ENCODE results near the gene ST6GAL1.
"Not testable (repeated sequence)": the region's sequence is repeated elsewhere in the genome, so short reads cannot be mapped to it uniquely, and the experiment has no call there.

ST6GAL1 gene

DNA sequence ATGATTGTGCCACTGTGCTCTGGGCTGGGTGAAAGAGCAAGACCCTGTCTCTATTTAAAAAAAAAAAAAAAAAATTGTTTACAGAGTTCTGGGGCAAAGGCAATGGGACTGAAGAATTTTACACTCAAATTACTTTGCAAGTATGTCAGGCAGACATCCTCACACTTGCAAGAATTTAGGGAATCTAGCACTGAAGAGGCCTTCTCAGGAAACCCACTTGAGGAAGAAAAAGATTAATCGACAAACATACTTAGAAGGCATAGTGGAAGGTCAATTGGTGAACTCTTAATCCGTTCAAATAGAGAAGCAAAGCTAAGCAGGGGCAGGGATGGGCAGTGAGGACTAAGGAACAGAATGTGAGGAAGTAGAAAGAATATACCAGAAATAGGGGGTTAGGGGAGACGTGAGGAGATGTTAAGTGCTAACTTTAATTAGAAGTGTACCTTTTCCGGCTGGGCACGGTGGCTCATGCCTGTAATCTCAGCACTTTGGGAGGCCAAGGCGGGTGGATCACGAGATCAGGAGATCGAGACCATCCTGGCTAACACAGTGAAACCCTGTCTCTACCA, 15.0 kb downstream of the ST6GAL1 start:
- TF ChIP-seq, protein P1, sequence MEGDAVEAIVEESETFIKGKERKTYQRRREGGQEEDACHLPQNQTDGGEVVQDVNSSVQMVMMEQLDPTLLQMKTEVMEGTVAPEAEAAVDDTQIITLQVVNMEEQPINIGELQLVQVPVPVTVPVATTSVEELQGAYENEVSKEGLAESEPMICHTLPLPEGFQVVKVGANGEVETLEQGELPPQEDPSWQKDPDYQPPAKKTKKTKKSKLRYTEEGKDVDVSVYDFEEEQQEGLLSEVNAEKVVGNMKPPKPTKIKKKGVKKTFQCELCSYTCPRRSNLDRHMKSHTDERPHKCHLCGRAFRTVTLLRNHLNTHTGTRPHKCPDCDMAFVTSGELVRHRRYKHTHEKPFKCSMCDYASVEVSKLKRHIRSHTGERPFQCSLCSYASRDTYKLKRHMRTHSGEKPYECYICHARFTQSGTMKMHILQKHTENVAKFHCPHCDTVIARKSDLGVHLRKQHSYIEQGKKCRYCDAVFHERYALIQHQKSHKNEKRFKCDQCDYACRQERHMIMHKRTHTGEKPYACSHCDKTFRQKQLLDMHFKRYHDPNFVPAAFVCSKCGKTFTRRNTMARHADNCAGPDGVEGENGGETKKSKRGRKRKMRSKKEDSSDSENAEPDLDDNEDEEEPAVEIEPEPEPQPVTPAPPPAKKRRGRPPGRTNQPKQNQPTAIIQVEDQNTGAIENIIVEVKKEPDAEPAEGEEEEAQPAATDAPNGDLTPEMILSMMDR (conservative IDR thresholded peaks at IDR 0.05; ENCODE audit: low read depth, low read length), result no peak
- DNase-seq (ENCODE audit: low read depth), result no peak
- no peak overlapping the region for H3K4me3 ChIP-seq (ENCODE audit: low read depth, low read length)

DNA sequence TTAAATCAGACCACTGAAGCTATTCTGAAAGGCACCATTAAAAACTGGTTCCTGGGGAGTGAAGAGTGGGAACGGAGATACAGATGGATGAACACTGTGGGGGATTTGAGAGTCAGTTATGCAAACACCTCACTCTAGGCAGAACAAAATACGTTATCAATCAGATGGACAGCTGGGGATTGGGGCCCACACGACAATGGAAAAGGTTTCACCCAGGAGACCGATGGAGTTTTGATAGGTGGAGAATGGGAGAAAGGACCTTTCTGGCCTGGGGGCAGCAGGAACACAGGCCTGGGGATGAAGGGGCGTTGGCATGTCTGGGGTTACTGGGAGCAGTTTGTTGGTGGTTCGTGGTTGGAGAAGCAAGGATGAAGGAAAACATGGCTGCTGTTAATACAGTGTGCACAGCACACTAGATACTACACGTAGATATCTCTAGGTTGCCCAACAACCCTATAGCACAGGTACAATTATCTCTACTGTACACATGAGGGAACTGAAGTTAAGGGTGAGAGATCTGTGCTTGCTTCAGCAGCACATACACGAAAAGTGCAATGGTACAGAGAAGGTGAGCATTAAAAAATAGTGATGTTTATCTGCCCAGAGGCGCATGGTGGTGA, 16.5 kb downstream of the ST6GAL1 start:
- no peak overlapping the region for H3K4me3 ChIP-seq (ENCODE audit: low read depth, low read length)
- DNase-seq (ENCODE audit: low read depth), result no peak
- TF ChIP-seq, protein P1 (conservative IDR thresholded peaks at IDR 0.05; ENCODE audit: low read depth, low read length), result no peak

DNA sequence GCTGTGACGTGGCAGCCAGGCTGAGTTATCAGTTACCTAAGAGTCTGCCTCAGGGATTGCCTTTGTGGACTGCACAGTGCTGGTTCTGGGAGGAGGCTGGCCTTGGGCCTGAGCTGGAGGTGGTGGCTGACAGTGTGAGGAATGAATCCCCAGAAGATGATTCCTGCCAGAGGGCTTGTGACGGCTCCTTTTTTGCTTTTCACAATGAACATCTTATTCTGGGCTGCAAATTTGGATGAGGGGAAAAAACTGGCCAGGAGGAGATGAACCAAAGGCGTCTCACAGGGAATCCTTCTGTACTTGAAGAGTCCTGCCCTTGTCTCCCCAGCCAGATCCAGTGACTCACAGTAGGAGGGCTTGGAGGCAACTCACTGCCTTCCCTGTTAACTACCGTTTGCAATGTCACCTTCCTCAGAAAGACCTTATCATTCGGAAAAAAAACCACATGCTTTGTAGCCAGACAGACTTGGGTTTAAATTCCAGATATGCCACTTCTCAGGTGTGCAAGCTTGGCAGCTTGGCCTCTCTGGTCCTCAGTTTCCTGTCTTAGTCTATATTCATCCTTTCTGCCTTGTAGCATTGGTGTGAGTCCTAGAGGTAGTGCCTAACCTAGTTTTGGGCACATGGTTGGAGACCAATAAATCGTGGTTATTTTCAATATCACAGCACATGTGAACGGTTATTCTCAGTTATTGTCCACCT, 19.1 kb downstream of the ST6GAL1 start:
- no peak overlapping the region for H3K4me3 ChIP-seq (ENCODE audit: low read depth, low read length)
- no peak for DNase-seq (ENCODE audit: low read depth)
- TF ChIP-seq, protein P1 (conservative IDR thresholded peaks at IDR 0.05; ENCODE audit: low read depth, low read length), result no peak

DNA sequence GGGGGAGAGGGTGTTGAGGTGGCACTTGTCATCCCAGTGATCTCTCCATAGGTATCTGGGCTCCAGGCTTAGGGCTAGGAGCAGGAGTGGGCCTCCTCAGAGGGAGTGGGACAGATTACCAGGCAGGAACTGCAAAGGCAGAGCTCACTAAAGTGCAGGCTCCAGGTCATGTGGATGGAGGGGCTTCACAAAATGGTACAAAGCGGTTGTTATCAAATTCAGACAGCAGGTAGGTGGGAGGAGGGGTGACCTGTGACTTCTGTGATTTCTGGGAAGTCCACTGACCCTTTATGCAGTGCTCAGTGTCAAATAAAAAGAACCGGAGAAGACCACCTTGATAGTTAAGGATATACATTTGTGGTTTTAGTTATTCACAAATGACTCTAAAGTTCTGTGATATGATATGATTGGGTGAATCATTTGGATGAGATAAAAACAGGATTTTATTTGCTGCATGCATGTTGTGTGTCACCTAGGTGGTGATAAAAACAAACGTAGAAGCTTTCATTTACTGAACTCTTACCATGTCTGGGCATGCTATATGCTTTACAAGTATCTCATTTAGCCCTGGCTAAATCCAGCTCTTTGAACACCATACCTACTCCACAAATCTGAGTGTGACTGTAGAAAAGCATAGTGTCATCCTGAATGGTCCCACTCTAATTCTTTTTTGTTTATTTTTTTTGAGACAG, 20.2 kb downstream of the ST6GAL1 start:
- TF ChIP-seq, protein P1 (conservative IDR thresholded peaks at IDR 0.05; ENCODE audit: low read depth, low read length), result no peak
- DNase-seq (ENCODE audit: low read depth), result no peak
- no peak overlapping the region for H3K4me3 ChIP-seq (ENCODE audit: low read depth, low read length)

DNA sequence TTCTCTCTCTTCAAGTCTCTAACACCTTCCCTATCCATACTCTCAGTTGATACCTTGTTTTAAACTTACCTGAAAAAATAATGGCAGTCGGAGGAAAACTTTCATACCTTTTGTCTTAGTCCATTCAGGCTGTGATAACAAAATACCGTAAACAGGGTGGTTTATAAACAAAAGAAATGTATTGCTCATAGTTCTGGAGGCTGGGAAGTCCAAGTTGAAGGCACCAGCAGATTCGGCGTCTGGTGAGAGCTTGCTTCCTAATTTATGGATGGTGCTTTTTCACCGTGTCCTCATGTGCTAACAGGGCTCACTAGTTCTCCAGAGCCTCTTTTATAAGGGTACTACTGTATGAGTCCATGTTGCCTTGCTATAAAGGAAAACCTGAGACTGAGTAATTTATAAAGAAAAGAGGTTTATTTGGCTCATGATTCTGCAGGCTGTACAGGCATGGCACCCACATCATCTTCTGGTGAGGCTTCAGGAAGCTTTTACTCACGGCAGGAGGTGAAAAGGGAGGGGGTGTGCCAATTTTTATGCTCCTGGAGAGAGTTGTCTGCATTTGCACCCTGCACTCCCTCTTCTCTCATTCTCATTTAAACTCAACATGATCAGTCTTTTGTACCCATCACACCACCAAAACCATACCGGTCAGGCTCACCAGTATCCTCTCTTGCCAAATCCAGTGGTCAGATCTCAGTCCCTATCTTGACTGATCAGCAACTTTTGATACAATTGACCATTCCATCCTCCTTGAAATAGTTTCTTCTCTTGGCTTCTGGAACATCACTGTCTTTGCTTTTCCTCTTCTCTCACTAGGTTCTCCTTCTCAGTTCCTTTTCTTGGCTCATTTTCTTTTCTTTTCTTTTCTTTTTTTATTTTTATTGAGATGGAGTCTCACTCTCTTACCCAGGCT, 21.6 kb downstream of the ST6GAL1 start:
- TF ChIP-seq, protein P1 (conservative IDR thresholded peaks at IDR 0.05; ENCODE audit: low read depth, low read length), result no peak
- DNase-seq (ENCODE audit: low read depth), result no peak
- no peak overlapping the region for H3K4me3 ChIP-seq (ENCODE audit: low read depth, low read length)

DNA sequence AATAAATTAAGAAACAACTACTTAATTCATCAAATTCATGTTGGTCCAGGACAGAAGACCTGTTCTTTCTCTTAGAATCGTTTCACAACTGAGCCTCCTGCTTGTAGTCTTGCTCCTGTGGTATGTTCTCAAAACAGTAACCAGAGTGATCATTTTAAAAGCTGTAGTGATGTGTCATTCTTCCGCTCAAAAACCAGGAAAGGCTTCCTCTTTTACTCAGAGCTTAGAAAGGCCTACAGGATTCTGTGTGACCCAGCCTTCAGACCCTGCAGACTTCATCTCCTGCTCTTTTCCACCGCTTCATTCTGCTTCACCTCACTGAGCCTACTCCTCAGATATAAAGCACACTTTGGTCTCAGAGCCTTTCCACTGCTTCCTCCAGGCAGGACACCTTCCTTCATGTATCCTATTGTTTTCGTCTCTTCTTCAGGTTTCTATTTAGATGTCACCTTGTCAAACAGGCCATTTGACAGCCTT, 22.7 kb downstream of the ST6GAL1 start:
- TF ChIP-seq, protein P1 (conservative IDR thresholded peaks at IDR 0.05; ENCODE audit: low read depth, low read length), result no peak
- no peak overlapping the region for H3K4me3 ChIP-seq (ENCODE audit: low read depth, low read length)
- DNase-seq (ENCODE audit: low read depth), result peak; percentile 69

DNA sequence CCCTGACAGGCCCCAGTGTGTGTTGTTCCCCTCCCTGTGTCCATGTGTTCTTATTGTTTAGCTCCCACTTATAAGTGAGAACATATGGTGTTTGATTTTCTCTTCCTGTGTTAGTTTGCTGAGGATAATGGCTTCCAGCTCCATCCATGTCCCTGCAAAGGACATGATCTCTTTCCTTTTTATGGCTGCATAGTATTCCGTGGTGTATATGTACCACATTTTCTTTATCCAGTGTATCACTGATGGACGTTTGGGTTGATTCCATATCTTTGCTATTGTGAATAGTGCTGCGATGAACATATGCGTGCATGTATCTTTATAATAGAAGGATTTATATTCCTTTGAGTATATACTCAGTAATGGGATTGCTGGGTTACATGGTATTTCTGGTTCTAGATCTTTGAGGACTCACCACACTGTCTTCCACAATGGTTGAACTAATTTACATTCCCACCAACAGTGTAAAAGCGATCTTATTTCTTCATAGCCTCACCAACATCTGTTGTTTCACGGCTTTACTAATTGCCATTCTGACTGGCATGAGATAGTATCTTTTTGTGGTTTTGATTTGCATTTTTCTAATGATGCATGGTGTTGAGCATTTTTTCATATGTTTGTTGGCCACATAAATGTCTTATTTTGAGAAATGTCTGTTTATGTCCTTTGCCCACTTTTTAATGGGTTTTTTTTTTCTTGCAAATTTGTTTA, 23.8 kb downstream of the ST6GAL1 start:
- not testable (repeated sequence) for H3K4me3 ChIP-seq (ENCODE audit: low read depth, low read length); DNase-seq (ENCODE audit: low read depth)

All from choroid plexus epithelial cell (primary cell).